Adrenal gland (tissue), 5 donors: ENCODE results near the gene S100A9.

Source experiments
- CTCF ChIP-seq, 6 experiments: fragments of 450-650 bp in 4 of 6; fragments of 200-600 bp in 2 of 6; sonication (generic) in 1 of 6; IDR thresholded peaks; 1 replicate in 5 of 6; 2 replicates in 1 of 6; pipeline versions ENCODE4 v1.5.1 to v1.8.0; 2016 to 2021; ENCODE audit warnings: antibody characterized with exemption in 6 of 6, mild to moderate bottlenecking in 2 of 6, moderate library complexity in 1 of 6
- POLR2A ChIP-seq, 2 donors: fragments of 450-650 bp; IDR thresholded peaks; one replicate each; pipeline ENCODE4 v1.6.1; 2017; ENCODE audit warnings: antibody characterized with exemption in 2 of 2, mild to moderate bottlenecking in 2 of 2, moderate library complexity in 1 of 2
- donor health status: DM: no; HTN: no; CAD: no.

- no peak for TF ChIP-seq CTCF (IDR thresholded peaks at IDR 0.05)
- no peak for TF ChIP-seq POLR2A (IDR thresholded peaks at IDR 0.05)
Observed at GRCh38 chr1:153337980-153338853, 19.4 kb upstream of the S100A9 start.
